ENCODE results near the gene MARF1. TPM values are rescaled to one million over a fixed set of nuclear protein-coding genes. Genes with fewer than 3 reads are reported as not detected.

The MARF1 gene
- polyA plus RNA-seq, 1 experiment, result 31.6 TPM

DNA sequence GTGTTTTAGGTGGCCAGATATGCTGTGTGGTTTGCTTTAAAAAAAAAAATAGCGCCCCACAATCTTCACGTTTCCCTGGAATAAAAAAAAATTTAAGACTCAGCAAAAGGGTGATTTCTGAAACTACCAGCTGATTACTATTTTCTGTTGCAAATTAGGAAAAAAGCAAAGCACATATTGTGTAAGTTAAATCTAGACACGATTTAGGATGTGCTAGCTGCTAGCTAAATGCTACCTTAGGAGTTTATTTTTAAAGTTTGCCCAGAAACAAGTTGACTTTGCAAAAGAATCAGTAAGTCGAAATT lies 944 bp upstream of the MARF1 start:
- ChIA-PET CTCF (interaction anchor here (0.8 to 1.3 kb wide), 2 partner anchors 9 to 27 kb away, joined by 3 to 6 read pairs; no protein-coding TSS in a partner anchor), POLR2A (interaction anchor here (0.8 kb wide), 1 partner anchor 10 kb away, joined by 5 read pairs; no protein-coding TSS in a partner anchor)
- H3K4me3 ChIP-seq (ENCODE audit: low read depth, low read length), result peak overlapping the region; percentile 90
- peak overlapping the region; percentile 98 for H3K27ac ChIP-seq (ENCODE audit: low read depth, low read length)
- TF ChIP-seq CTCF (IDR thresholded peaks at IDR 0.05; ENCODE audit: low read depth, low read length), result no peak
- no peaks in the 10 kb centered on the region for H3K27me3 ChIP-seq (ENCODE audit: control insufficient read depth, insufficient read depth, low read length)
- H3K9me3 ChIP-seq (ENCODE audit: control insufficient read depth, insufficient read depth, low read length), result no peaks in the 10 kb centered on the region; the same call in 1 of the 2 replicates
- no peak for DNase-seq (ENCODE audit: low read depth, low spot score)

- H3K27ac ChIP-seq (ENCODE audit: low read depth, low read length), result peak overlapping the region; percentile 81
- H3K4me3 ChIP-seq (ENCODE audit: low read depth, low read length), result peak overlapping the region; percentile 96
- no peaks in the 10 kb centered on the region for H3K27me3 ChIP-seq (ENCODE audit: control insufficient read depth, insufficient read depth, low read length)
- peak; percentile 33 for TF ChIP-seq CTCF (IDR thresholded peaks at IDR 0.05; ENCODE audit: low read depth, low read length)
- no peaks in the 10 kb centered on the region; the same call in 1 of the 2 replicates for H3K9me3 ChIP-seq (ENCODE audit: control insufficient read depth, insufficient read depth, low read length)
- DNase-seq (ENCODE audit: low read depth, low spot score), result no peak
- ChIA-PET POLR2A (interaction anchor here (0.7 to 1.1 kb wide), 4 partner anchors 10 to 91 kb away, joined by 3 to 10 read pairs (median 3); no protein-coding TSS in a partner anchor), CTCF (interaction anchor here (0.6 to 1.7 kb wide), 12 partner anchors 8 to 217 kb away, joined by 3 to 10 read pairs (median 4); no protein-coding TSS in a partner anchor)
Observed at GRCh38 chr16:15642557-15643047, 352 bp downstream of the MARF1 start.

DNA sequence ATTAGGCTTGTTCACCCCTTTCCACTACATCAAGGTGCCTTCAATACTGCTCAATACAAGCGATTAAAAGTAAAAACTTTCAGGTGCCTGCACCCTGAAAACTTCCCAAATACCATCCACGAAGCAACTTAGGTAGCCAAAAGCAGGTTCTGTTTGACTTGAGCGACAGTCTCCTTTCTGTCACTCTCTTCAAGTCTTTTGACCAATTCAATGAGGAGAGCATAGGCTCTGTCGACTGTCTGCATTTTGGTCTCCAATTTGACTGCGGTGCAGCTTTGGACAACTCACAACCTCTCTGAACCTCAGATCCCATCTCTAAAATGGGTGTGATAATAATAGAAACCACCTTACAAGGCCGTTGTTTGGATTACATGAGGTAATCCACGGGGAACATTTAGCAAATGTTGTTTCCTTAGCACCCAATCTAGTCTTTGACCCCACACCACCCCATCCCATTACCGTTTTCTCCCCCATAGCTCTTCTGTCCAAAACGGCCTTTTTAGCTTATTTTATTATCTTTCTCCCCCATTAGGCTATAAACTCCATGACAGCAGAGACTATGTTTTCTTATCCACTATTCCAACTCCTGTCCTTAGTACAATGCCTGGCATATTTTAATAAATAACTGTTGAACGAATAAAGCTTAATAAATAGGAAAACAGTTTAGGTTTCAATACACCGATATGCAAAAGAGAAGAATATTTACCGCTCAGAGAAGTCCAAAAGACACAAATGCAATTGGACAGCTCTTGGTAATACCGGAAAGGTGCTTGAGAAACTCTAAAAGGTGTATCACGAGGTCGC lies 999 bp downstream of the MARF1 start:
- POLR2A ChIA-PET, result interaction anchor here (1.0 kb wide), 1 partner anchor 30 kb away, joined by 3 read pairs; no protein-coding TSS in a partner anchor
- Histone ChIP-seq H3K27ac (ENCODE audit: low read depth, low read length) (no peak overlapping the region), H3K27me3 (ENCODE audit: control insufficient read depth, insufficient read depth, low read length) (no peaks in the 10 kb centered on the region), H3K9me3 (ENCODE audit: control insufficient read depth, insufficient read depth, low read length) (no peaks in the 10 kb centered on the region; the same call in 1 of the 2 replicates), H3K4me3 (ENCODE audit: low read depth, low read length) (peak overlapping the region; percentile 96)
- no peak for TF ChIP-seq CTCF (IDR thresholded peaks at IDR 0.05; ENCODE audit: low read depth, low read length)
- CTCF ChIA-PET, result interaction anchor here (0.6 to 1.7 kb wide), 10 partner anchors 8 to 239 kb away, joined by 3 to 10 read pairs (median 4); no protein-coding TSS in a partner anchor
- no peak for DNase-seq (ENCODE audit: low read depth, low spot score)

DNA sequence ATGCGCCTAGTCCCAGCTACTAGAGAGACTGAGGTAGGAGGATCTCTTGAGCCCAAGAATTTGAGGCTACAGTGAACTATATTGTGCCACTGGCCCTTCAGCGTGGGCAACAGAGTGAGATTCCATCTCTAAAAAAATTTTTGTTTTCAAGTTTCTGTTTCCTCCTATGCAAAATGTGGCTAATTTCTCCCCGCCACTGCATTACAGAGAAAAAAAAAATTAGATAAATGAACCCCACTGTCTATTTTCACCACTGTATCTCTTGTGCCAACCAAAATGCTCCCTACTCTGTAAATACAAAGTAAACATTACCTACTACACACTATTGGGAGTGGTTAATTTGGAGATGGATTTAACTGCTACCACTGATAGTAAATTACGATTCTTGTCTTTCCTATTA lies 2.0 kb downstream of the MARF1 start:
- no peak overlapping the region for H3K4me3 ChIP-seq (ENCODE audit: low read depth, low read length)
- no peaks in the 10 kb centered on the region; the same call in 1 of the 2 replicates for H3K9me3 ChIP-seq (ENCODE audit: control insufficient read depth, insufficient read depth, low read length)
- DNase-seq (ENCODE audit: low read depth, low spot score), result no peak
- no peak overlapping the region for H3K27ac ChIP-seq (ENCODE audit: low read depth, low read length)
- POLR2A ChIA-PET, result no interaction called here
- no peaks in the 10 kb centered on the region for H3K27me3 ChIP-seq (ENCODE audit: control insufficient read depth, insufficient read depth, low read length)
- CTCF ChIA-PET, result interaction anchor here (1.0 to 1.2 kb wide), 2 partner anchors 49 to 65 kb away, joined by 3 read pairs; no protein-coding TSS in a partner anchor
- no peak for TF ChIP-seq CTCF (IDR thresholded peaks at IDR 0.05; ENCODE audit: low read depth, low read length)

All from AG04450 (cell line).